Epithelial cell of prostate (primary cell): ENCODE results near the gene MAMDC2.
"Not testable (repeated sequence)": the region's sequence is repeated elsewhere in the genome, so short reads cannot be mapped to it uniquely, and the experiment has no call there.

Source experiments
- DNase-seq: peaks from one replicate; pipeline ENCODE4 v3.0.0-alpha.2; 2011; ENCODE audit warnings: low read depth, low spot score
- H3K27ac ChIP-seq: fragments of 450-650 bp; 2 replicates; pipeline ENCODE4 v1.5.1; 2017; ENCODE audit warnings: mild to moderate bottlenecking

MAMDC2 gene

DNA sequence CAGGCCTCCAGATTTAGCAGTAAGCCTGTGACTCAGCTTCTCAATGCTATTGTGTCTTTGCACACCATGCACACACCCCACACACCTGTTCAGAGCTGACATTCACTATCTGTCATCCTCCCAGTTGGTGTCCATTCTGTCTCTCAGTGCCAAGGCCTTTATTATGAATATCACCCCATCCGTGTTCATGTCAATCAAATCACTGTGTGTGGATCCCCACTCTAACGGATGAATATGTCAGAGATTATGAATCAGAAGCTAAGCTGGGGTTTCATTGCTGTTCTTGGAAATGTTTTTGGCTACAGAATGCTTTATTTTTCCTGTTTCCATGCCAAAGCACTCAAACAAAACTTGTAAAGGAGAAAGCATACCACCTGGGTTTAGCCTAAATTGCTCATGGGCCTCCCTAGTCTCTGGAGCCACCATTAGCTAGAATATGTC lies 9.4 kb upstream of the MAMDC2 start:
- DNase-seq = no peak
- H3K27ac ChIP-seq = no peak overlapping the region

DNA sequence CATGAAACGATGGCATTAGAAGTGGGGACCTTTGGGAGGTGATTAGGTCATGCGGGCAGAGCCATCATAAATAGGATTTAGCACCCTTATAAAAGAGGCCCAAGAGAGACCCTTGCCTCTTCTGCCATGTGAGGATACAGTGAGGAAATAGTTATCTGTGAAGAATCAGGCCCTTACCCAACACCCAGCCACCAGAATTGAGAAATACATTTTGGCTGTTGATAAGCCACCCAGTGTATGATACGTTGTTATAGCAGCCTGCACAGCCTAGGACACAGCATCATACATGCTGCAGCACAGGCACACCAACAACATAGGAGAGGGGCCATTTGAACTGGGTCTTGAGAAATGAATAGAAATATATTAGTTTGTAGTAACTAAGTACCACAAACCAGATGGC lies 8.0 kb upstream of the MAMDC2 start:
- no peak for DNase-seq
- no peak overlapping the region for H3K27ac ChIP-seq

DNA sequence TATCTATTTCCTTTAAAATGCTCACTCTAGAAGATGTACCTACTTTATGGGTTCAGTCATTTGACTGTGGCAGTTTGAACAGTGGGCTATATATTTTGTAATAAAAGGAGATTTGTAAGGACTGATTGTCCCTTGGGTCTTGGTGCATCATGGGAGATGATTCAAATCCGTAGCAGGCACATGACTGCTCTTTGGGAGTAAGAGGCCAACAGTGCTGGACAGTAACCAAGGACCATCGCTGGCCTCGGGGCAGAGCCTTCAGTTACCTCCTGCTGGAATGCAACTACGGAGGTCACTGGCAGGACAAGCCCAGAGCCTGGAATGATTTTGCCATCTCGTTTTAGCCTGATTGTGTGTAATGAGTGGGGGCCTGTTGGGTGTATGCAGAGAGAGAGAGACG lies 7.0 kb upstream of the MAMDC2 start:
- H3K27ac ChIP-seq = no peak overlapping the region
- no peak for DNase-seq

DNA sequence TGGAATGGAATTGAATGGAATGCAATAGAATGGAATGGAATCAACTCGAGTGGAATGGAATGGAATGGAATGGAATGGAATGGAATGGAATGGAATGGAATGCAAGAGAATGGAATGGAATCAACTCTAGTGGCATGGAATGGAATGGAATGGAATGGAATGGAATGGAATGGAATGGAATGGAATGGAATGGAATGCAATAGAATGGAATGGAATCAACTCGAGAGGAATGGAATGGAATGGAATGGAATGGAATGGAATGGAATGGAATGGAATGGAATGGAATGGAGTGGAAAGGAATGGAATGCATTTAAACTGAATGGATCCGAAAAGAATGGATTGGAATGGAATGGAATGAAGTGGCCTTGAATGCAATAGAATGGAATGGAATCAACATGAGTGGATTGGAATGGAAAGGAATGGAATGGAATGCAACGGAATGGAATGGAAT lies 5.5 kb upstream of the MAMDC2 start:
- not testable (repeated sequence) for DNase-seq, H3K27ac ChIP-seq

DNA sequence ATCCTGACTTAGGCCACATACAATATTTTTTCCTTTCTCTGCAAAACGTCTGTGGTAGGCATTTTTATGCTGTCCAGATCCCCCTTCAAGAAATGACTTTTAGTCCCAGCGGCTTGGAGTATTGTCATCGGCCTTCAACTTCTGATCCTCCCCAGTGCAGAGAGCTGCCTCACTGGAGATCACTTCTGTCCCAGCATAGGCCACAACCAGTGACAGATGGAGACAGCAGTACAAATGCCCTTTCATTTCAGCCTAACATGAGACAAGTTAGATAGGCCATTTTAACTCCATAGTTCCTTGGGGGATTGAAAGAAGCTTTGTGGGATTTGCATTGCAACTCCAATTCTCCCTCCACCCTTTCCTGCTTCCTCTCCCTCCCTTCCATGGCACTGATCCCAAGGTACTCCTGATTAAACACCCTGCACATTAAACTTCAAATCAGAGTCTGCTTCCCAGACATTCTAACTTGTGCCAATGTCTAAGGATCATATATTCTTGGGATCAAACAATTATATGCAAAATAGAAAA lies 3.2 kb upstream of the MAMDC2 start:
- no peak for DNase-seq
- H3K27ac ChIP-seq = no peak overlapping the region

DNA sequence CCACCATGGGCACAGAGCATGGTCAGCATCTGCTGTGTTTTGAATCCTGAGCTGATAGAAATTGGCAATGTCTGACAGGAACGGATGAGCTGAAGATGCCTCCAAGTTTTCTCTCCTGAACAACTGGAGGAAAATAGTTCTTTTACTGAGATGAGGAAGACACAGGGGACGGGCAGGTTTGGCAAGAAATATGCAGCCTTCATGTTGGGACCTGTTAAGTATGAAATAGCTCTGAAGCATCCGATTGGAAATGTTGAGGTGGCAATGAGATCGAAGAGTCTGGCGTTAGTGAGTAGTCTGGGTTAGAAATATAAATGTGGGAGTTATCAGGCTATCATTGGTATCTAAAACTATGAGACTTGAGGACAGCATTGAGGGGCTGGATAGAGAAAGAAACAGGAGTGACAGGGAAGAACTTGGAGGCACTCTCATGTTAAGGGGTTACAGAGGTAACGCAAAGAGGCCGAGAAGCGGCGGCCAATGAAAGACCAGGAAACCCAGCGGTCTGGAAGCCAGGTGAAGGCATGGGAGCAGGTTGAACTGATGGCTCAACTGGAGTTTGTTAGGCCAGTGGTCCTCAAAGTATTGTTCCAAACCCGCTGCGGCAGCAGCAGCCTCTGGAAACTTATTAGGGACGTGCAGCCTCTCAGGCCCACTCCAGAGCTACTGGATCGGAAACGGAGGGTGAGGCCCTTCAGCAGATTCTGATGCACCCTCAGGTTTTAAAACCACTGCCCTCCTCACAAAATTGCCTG lies 1.0 kb upstream of the MAMDC2 start:
- no peak for DNase-seq
- no peak overlapping the region for H3K27ac ChIP-seq

DNA sequence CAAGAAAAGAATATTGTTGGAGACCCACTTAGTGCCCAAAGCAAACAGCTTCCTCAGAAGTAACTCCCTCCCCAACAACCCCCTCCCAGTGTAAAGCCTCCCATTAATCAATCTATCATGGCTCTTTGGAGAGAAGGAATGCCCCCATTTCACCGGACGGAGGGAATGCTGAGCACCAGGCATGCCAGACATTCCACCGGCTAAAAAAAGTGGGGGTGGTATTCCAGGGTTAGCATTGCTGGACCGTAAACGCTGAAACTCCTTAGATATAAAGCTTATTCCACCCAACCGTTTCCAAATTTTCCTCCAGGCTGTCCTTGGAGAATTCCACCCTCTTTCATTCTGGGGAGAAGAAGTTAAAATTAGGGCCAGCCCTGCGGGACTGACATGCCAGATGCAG lies 363 bp upstream of the MAMDC2 start:
- DNase-seq = no peak

DNA sequence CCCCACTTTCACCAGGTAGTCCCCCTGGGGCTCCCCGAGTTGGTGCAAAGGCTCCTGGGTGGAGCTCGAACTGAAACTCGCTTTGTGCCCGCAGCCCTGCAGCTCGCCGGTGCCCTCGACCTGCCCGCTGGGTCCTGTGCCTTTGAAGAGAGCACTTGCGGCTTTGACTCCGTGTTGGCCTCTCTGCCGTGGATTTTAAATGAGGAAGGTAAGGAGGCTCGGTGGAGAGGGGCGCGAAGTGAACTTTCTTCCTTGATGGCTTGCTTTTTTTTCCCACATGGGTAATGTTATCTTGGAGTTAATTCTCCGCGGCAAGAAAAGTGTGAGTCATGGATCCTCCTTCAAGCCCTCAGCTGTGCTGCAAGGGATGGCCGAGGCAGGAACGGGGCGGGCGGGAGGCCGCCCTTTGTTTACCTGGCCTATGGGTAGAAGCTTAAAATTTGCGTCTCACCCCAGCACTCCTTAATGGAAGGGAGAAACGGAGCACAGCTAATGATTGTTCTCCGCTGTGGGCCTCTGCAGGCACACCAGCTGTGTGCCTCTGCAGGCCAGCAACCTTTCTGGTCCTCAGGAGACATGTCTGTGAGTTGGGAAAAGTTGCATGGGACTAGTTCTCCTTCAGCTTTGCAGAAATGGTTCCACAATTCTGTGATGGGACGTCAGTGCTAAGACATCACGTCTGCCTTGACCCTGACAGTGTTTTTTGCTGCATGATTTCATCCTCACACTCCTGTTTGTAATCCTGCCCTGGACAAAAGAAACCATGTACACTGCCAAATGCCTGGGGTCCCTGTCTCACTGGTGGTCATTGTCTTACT lies 1.1 kb downstream of the MAMDC2 start:
- DNase-seq = no peak
- peak overlapping the region; percentile 5 for H3K27ac ChIP-seq

More for the DNA sequence above, 363 bp upstream of the MAMDC2 start:
- no peak overlapping the region for H3K27ac ChIP-seq

DNA sequence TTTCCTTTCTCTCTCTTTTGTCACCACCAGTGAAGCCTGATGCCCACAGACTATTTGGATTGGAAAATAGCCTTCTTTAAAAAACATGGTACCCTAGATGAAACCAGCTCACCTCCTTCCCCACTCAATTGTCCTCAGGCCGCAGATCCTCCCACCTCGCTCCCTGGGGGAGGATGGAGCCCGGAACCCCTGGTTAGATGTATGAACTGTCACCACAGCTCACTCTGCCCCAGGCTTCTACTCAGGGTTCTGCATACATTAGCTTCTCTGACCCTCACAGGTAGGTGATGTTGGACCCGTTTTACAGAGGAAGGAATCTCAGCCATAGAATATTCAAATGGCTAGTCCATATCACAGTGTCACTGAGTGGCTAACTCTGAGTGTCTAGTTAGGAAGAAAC lies 1.8 kb downstream of the MAMDC2 start:
- no peak overlapping the region for H3K27ac ChIP-seq
- no peak for DNase-seq

DNA sequence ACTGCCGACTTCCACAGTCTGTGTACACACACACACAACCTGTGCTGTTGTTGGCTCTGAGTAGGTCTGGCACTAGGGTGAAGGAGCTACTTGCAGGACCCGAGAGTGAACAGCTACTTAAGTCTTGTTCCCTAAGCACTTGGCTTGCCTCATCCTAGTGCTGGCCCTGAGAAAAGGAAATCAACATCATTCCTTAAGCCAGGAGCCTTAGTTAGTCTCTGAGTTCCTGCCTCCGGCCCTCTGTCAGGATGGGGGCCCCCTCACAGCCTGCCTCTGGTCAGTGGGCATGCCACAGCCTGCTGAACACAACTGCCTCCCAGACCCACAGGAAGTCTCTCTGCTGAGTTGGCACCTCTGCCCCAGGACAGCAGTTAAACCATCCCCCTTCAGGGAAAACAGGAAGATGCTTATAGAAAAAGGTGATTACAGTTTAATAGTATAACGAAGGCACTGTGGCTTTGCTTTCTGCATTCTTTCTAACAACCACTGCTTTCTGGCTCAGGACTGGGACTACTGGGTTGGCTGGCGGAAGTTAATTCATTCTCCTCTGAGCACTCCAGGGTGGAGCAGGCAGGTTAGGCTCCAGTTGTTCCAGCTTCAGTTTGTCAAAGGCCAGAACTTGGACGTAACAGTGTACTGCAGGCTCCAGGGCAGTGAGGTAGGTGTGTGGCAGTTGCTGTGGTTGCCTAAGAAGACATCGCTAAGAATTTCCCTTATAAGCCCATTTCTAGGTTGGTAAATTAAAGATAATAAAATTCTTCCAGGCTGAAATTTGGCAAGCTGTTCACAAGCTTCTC lies 2.8 kb downstream of the MAMDC2 start:
- peak overlapping the region; percentile 73 for H3K27ac ChIP-seq
- peak; percentile 18 for DNase-seq

DNA sequence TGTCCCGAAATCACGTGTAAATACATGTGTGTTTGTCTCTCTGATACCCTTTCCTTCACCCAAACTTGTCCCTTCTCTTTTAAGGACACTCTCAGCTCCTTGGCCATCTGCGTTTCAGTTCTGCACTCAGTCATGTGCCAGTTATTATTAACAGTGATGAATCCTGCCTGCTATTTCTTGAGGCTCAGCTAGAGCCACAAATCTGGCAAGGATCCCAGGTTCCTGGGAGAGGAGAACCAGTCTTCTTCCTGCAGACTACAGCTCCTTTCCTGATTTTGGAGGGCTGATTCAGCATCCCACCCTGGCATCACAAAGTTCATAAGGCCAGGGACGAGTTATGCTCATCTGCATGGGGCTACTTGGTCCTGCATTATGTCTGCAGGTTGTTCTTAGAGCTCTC lies 5.6 kb downstream of the MAMDC2 start:
- H3K27ac ChIP-seq = no peak overlapping the region
- peak; percentile 20 for DNase-seq

DNA sequence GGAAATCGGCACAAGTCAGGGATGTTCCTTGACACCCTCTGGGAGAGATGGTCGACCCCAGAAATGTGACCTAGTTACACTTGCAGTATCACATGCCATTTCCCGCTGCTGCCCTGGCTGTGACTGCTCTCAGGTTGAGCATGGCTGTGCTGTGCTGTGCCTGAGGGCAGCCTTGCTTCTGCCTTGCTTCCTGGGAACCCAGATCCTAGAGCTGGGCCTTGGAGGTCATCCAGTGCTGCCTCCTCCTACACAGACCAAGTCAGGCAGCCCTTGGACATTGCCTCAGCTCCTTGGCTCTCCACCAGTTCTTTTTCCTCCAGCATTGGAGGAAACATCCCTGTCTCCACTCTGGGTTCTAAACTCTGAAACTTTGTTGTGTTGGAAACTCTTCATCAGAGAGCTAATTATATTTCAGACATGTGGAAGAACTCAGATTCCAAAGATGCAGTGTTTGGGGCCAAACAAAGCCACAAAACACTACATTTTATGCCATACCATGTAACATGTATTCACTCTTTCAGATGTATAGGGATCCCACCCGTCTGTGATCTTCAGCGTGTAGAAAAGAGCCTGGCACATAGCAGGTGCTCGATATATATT lies 6.1 kb downstream of the MAMDC2 start:
- no peak for DNase-seq
- H3K27ac ChIP-seq = no peak overlapping the region

DNA sequence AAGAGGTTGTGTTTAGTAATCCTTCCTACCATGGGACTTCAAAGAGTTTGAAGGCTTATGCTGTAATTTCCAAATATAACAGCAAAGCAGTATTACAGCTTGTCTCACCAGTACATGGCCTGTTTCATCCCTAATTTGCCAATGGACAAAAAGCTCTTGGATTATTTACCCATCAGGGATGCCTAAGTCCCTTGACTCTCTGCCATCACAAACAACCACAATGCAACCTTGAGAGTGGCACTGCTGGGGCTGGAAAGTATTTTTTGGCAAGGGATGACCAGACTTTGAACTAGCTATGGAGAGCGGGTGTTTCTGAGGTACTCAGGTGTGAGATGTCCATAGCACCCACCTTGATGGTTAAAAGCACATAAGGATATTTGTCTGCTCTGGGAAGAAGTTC lies 9.1 kb downstream of the MAMDC2 start:
- DNase-seq = no peak
- no peak overlapping the region for H3K27ac ChIP-seq

DNA sequence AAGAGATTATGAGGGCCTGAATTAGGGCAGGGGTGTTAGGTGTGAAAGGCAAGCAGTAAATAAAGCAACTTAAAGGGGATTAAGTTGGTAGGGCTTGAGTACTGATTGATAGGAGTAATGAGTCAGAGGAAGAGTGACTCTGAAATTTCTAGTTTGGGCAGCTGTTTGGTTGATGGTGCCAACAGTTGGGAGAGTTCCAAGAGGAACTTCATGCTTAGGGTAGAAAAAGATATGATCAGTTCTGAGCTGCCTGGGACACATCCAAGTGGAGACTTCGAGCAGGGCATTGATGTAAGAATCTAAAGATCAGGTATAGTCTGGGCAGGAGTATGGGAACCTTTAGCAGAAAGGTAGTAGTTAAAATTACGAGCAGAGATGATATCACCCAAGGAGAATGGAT lies 10.2 kb downstream of the MAMDC2 start:
- peak; percentile 66 for DNase-seq
- peak overlapping the region; percentile 56 for H3K27ac ChIP-seq

DNA sequence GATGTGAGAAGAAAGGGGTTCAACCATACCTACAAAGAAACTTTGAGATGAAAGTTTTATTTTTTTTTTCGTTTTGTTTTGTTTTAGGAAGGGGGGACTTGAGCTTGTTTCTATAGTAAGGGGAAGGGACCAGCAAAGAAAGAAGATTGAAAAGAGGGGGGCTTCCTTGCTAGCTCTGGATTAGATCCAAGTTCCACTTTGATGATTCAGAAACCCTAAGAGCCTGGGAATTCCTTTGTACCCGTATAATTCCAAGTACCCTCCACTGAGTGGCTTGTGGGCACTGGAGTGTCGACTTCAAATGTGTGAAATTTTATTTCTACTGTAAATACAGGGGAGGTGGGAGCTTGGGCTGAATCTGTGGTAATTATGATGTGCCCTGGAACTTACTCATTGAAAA lies 10.9 kb downstream of the MAMDC2 start:
- DNase-seq = no peak
- H3K27ac ChIP-seq = peak overlapping the region; percentile 56

DNA sequence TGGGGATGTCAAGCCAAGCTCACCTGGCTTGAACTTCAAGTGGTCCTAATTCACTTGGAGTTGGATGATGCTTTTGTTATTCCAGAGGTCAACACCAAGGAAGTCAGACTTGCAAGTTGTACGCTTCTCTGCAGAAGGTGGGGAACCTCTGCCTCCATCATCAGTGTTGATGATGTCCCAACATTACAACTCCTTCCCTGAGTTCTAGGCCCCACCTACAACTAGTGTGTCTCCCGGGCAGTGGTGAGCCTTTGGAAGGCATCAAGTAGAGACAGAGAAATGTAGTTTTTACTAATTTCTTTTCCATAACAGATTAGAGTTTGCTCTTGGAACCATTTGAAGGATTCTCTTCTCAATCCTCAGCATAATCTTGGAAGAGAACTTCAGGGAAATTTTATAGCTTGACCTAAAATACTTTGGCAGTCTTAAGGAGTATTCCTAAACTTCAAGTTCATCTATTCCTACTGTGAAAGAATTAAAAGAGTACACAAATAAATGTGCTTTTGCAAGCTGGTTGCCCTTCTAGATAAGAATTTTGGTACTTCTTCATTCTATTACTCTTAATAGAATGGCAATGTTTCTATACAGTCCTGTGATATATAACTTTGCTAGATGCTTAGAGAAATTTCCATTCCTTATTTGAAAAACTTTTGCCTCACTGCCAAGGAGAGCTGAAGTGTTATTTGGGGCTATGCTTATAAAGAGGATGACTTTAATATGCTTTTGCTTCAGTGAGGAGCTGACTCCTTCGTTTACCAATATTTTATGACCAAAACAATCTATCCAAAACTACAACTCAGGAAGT lies 12.0 kb downstream of the MAMDC2 start:
- no peak for DNase-seq
- H3K27ac ChIP-seq = no peak overlapping the region

DNA sequence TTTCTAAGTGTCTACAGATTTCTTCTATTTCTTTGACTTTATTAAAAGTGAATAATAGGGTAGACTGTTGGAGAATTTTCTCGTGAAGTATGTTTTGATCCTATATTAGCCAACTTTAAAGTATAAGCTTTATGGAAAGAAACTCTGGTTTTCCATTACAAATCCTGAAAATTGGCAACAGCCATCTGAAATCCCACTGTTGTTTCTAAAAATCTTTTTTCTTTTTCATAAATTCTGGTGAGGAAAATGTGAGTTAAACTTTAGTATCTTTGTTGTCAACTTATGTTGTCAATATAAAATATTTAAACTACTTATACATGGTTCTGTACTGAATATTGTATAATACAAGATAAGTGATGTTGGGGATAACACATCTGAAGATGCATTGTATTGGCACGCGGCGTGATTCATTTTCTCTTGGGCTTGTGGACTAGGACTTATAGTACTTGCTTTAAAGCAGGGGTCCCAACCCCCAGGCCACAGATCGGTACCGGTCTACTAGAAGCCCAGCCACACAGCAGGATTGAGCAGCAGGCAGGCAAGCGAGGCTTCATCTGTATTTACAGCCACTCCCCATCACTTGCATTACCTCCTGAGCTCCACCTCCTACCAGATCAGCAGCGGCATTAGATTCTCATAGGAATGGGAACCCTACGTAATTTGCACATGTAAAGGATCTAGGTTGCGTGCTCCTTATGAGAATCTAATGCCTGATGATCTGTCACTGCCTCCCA lies 12.7 kb downstream of the MAMDC2 start:
- no peak for DNase-seq

DNA sequence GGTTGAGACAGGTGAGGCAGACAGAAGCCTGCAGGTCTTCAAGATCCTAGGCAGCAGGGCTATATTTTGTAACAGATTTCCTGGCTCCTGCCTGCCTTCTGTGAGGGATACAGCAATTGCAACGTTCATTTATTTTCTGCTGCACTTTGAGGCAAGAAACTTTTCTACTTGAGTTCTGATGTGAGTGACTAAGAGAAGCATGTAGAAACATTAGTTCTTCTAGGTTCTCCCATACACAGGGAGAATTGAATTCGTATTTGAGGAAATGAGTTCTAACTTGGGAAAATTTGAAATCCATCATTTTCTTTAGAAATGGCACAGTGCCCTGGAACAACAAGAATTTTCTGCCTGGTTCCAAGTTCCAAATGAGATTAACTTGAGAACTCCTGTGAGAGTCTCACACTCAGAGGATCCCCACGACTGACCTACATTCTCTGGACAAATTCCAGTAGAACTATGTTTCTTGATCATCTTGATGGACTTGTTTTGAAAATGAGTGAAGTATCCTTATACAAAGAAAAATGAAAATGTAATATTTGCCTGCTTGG lies 15.0 kb downstream of the MAMDC2 start:
- DNase-seq = no peak
- H3K27ac ChIP-seq = no peak overlapping the region

More for the DNA sequence above, 12.7 kb downstream of the MAMDC2 start:
- H3K27ac ChIP-seq = no peak overlapping the region
